ENCODE measurements around the gene CCNF. TPM values are rescaled to one million over a fixed set of nuclear protein-coding genes. Genes with fewer than 3 reads are reported as not detected.

The CCNF gene
- total RNA-seq, 1 experiment from 2014 or later, result 11.9 TPM

DNA sequence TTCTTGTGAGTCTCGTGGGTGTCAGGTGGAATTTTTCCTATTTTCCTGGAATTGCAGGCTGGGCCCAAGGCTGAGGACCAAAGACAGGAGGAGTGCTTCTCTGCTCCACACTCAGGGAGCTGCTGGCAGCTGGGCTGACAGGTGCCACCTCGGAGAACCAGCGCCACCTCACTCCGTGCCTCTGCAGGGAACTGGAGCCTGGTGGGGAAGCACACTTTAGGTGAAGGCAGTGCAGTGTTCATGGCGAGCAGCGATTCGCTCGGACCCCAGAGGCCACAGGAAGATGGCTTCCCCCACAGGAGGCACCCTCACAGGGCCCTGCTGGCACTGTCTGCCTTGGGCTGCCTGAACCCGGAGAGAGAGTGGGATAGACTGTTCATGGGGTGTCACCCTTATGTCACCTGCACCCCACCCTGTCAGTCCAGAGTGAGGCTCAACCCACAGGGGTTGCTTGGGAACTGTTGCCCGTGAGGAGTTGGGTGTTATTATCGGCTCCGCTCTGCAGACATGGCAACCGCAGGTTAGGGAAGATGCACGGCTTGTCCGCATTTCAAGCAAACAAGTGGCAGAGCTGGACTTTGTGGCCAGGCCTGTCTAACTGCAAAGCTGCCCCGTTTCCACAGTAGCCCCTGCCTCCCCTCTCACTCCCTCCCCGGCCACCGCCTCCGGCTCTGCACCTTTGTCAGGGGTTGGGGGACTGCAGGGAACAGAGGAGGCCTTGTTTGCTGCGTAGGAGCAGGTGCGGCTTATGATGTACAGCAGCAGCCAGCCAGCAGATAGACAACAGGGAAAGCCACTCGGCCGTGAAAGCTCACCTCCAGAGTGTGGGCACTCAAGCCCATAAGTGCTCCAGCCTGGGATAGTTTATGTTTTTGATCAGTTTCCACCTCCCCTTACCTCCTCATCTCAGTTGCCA, 61.2 kb downstream of the CCNF start:
- H3K27ac Mint-ChIP-seq (ENCODE audit: low read depth, unreplicated experiment), result no peak overlapping the region
- no peaks in the 10 kb centered on the region for H3K9me3 Mint-ChIP-seq (ENCODE audit: unreplicated experiment)
- no peaks in the 10 kb centered on the region for H3K36me3 Mint-ChIP-seq (ENCODE audit: insufficient read depth, unreplicated experiment)
- no TSS peak for BruUV-seq (replicated peaks)
- ChIA-PET CTCF (interaction anchor here (0.5 to 1.8 kb wide), 3 partner anchors 10 to 51 kb away, joined by 3 to 10 read pairs (median 3); no protein-coding TSS in a partner anchor), POLR2A (interaction anchor here (0.7 kb wide), 1 partner anchor 22 kb away, joined by 4 read pairs; no protein-coding TSS in a partner anchor)
- H3K4me3 Mint-ChIP-seq (ENCODE audit: unreplicated experiment), result no peak overlapping the region
- no peaks in the 10 kb centered on the region for H3K27me3 Mint-ChIP-seq (ENCODE audit: insufficient read depth, unreplicated experiment)
- H3K4me1 Mint-ChIP-seq (ENCODE audit: insufficient read depth, unreplicated experiment), result peaks cover 4% of the 10 kb centered on the region
- intact Hi-C loops (cut with micrococcal nuclease), result no loop called here
- TF ChIP-seq, protein P1, sequence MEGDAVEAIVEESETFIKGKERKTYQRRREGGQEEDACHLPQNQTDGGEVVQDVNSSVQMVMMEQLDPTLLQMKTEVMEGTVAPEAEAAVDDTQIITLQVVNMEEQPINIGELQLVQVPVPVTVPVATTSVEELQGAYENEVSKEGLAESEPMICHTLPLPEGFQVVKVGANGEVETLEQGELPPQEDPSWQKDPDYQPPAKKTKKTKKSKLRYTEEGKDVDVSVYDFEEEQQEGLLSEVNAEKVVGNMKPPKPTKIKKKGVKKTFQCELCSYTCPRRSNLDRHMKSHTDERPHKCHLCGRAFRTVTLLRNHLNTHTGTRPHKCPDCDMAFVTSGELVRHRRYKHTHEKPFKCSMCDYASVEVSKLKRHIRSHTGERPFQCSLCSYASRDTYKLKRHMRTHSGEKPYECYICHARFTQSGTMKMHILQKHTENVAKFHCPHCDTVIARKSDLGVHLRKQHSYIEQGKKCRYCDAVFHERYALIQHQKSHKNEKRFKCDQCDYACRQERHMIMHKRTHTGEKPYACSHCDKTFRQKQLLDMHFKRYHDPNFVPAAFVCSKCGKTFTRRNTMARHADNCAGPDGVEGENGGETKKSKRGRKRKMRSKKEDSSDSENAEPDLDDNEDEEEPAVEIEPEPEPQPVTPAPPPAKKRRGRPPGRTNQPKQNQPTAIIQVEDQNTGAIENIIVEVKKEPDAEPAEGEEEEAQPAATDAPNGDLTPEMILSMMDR (IDR thresholded peaks at IDR 0.05; ENCODE audit: unreplicated experiment), result no peak
- DNase-seq (ENCODE audit: unreplicated experiment), result no peak

DNA sequence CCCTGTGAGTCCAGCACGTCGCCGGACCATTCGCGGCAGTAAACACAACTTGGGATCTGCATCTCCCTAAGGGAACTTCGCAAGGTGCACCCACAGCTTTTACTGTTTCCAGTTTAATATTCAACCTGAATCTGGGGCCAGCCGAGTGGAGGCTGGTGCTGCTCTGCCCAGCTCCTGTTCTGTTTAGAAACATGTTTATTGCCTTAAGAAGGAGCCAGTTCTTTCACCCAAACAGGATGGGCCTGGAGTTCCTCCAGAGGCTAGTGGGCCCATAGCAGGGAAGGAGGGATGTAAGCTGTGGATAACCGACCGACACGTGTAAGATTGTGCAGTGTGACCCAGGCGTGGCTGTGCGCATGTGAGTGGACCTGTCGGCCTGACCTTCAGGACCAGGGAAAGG, 63.0 kb downstream of the CCNF start:
- peaks cover 2% of the 10 kb centered on the region for H3K4me1 Mint-ChIP-seq (ENCODE audit: insufficient read depth, unreplicated experiment)
- no peak overlapping the region for H3K27ac Mint-ChIP-seq (ENCODE audit: low read depth, unreplicated experiment)
- intact Hi-C loops (cut with micrococcal nuclease), result no loop called here
- H3K36me3 Mint-ChIP-seq (ENCODE audit: insufficient read depth, unreplicated experiment), result peaks cover 6% of the 10 kb centered on the region
- POLR2A ChIA-PET, result no interaction called here
- H3K9me3 Mint-ChIP-seq (ENCODE audit: unreplicated experiment), result no peaks in the 10 kb centered on the region
- CTCF ChIA-PET, result interaction anchor here (0.6 kb wide), 1 partner anchor 223 kb away, joined by 3 read pairs; no protein-coding TSS in a partner anchor
- no peaks in the 10 kb centered on the region for H3K27me3 Mint-ChIP-seq (ENCODE audit: insufficient read depth, unreplicated experiment)
- TF ChIP-seq, protein P1 (IDR thresholded peaks at IDR 0.05; ENCODE audit: unreplicated experiment), result no peak
- DNase-seq (ENCODE audit: unreplicated experiment), result no peak
- BruUV-seq (replicated peaks), result no TSS peak
- no peak overlapping the region for H3K4me3 Mint-ChIP-seq (ENCODE audit: unreplicated experiment)

- CTCF ChIA-PET, result interaction anchor here (0.6 kb wide), 1 partner anchor 9 kb away, joined by 3 read pairs; no protein-coding TSS in a partner anchor
- peaks cover 13% of the 10 kb centered on the region for H3K36me3 Mint-ChIP-seq (ENCODE audit: insufficient read depth, unreplicated experiment)
Measured at GRCh38 chr16:2493605-2494004, 64.4 kb downstream of the CCNF start.

DNA sequence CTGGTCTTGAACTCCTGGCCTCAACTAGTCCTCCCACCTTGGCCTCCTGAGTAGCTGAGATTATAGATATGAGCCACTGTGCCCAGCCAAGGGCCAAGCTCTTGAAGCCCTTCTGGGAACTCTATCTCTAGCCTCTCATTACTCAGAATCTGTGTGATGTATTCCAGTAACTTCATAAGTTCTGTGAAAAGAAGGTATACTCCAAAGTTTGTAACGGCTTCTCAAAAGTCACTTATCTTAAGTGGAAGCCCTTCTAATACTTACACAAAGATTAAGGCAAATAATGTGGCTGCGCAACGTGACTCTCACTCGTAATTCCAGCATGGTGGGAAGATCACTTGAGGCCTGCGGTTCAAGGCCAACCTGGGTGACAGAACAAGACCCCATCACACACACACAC, 65.4 kb downstream of the CCNF start:
- TF ChIP-seq, protein P1 (IDR thresholded peaks at IDR 0.05; ENCODE audit: unreplicated experiment), result no peak
- intact Hi-C loops (cut with micrococcal nuclease), result no loop called here
- H3K4me1 Mint-ChIP-seq (ENCODE audit: insufficient read depth, unreplicated experiment), result peaks cover 5% of the 10 kb centered on the region
- BruUV-seq (replicated peaks), result no TSS peak
- no peak overlapping the region for H3K4me3 Mint-ChIP-seq (ENCODE audit: unreplicated experiment)
- no peaks in the 10 kb centered on the region for H3K27me3 Mint-ChIP-seq (ENCODE audit: insufficient read depth, unreplicated experiment)
- DNase-seq (ENCODE audit: unreplicated experiment), result no peak
- POLR2A ChIA-PET, result no interaction called here
- H3K36me3 Mint-ChIP-seq (ENCODE audit: insufficient read depth, unreplicated experiment), result peaks cover 13% of the 10 kb centered on the region
- CTCF ChIA-PET, result no interaction called here
- no peak overlapping the region for H3K27ac Mint-ChIP-seq (ENCODE audit: low read depth, unreplicated experiment)
- no peaks in the 10 kb centered on the region for H3K9me3 Mint-ChIP-seq (ENCODE audit: unreplicated experiment)

More at GRCh38 chr16:2493605-2494004, 64.4 kb downstream of the CCNF start:
- no peak overlapping the region for H3K4me3 Mint-ChIP-seq (ENCODE audit: unreplicated experiment)
- H3K27me3 Mint-ChIP-seq (ENCODE audit: insufficient read depth, unreplicated experiment), result no peaks in the 10 kb centered on the region
- DNase-seq (ENCODE audit: unreplicated experiment), result no peak
- BruUV-seq (replicated peaks), result no TSS peak
- no peak overlapping the region for H3K27ac Mint-ChIP-seq (ENCODE audit: low read depth, unreplicated experiment)
- H3K9me3 Mint-ChIP-seq (ENCODE audit: unreplicated experiment), result no peaks in the 10 kb centered on the region
- TF ChIP-seq, protein P1 (IDR thresholded peaks at IDR 0.05; ENCODE audit: unreplicated experiment), result no peak
- peaks cover 5% of the 10 kb centered on the region for H3K4me1 Mint-ChIP-seq (ENCODE audit: insufficient read depth, unreplicated experiment)
- POLR2A ChIA-PET, result no interaction called here
- intact Hi-C loops (cut with micrococcal nuclease), result no loop called here
